Measurements from ENCODE around the gene TMTC2.
"Not testable (repeated sequence)": the region's sequence is repeated elsewhere in the genome, so short reads cannot be mapped to it uniquely, and the experiment has no call there.

TMTC2 gene

DNA sequence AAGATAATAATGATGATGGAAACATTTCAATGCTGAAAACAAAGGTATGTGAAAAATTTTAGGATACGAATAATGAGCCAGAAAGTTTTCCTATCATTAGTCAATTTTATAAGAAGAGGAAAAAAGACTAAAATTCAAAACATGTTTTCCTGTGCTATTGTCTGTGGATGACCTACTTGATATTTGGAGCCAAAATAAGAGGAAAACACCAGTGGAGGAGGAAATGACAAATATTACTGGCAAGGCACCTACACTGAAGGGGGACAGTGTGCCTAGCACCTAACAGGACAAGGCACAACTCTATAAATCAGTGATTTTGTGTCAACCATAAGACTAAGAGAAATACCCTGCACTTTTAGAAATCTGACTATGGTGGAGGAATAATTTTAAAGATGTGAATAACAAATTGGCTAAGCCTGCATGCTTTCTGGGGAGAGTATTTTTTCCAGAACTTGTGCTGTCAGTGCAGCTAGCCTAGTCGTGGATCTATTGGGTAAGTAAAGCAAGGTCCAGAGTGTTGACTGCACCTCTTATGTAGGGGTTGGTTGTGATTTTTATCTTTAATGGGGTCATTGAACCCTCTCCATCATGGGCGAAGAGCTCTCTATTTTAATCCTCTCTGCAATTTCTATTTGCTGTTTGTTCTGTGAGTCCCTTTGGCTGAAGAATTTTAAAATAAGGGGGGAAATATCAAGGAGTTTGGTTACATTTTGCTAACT lies 398.0 kb downstream of the TMTC2 start:
- no peak for DNase-seq (ENCODE audit: low read depth)

DNA sequence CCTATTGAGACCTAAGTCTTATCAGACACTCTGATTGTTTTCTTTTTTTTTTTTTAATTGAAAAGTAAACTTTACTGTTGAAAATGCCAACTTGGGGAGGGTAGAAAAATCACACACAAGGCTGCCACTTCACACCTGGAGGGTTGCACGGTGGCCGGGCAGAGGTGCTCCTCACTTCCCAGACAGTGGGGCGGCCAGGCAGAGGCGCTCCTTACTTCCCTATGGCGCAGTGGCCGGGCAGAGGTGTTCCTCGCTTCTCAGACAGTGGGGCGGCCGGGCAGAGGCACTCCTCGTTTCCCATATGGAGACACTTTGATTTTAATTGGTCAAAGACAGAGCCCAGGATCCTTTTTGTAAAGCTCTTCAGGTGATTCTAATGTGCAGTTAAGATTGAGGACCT lies 399.3 kb downstream of the TMTC2 start:
- no peak for DNase-seq (ENCODE audit: low read depth)

DNA sequence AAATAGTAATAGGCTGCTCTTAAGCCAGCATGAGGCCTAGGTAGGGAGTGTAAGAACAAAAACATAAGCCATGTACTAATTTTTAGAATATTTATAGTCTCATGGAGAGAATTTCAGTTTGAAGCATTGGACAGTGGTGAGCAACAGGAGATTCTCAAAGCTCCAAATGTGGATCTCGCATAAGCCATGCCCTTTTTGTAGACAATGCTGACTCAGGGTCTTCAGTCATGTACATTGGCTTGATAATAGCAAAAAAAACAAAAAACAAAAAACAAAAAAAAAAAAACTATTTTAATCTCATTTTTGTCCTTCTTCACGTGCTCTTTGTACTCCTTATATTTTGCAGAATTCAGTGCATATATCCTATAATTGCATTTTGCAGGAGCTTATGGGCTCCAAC lies 402.9 kb downstream of the TMTC2 start:
- no peak for DNase-seq (ENCODE audit: low read depth)

DNA sequence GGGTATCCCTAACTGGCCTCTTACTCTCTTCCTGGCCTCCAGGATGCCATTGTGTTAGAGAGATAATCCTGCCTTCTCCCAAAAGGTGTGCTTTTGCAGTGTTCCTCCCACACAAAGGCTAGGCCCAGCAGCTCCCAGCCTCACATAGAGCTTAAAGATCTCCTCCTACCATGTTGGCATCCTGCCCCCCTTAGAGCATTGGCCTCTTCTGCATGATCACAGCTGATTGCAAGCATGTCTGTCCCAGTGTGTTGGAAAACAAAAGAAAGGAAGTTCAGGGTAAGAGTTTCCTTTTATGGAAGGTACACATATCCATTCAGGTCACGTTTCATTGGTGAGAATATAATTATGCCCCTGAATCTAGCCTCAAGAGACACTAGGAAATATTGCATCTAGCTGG lies 405.4 kb downstream of the TMTC2 start:
- DNase-seq (ENCODE audit: low read depth): no peak

GRCh38 chr12:83092606-83093005 lies 405.9 kb downstream of the TMTC2 start:
- DNase-seq (ENCODE audit: low read depth): no peak

- no peak for DNase-seq (ENCODE audit: low read depth)
These were observed 406.7 kb downstream of the TMTC2 start for GRCh38 chr12:83093426-83093825.

GRCh38 chr12:83097643-83098342 lies 411.1 kb downstream of the TMTC2 start:
- DNase-seq (ENCODE audit: low read depth): no peak

GRCh38 chr12:83099436-83099835 lies 412.7 kb downstream of the TMTC2 start:
- DNase-seq (ENCODE audit: low read depth): no peak

DNA sequence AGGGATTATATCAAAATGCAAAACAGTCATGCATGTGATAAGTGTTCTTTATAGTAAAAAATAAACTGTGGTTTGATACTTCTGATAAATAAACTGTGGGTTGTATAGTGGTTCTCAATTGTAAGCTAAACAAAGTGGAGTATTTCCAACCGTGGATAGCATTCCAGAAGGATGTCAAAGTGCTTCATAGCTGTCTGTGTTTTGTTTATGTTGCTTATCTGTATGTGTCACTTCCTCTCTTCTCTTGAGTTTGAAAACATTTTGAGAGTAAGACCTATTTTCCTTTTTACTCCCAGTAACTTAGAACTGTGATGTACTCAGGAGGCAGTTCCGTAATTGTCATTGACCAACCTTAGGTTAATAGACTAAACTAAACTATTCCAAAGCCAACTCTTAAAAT lies 415.8 kb downstream of the TMTC2 start:
- no peak for DNase-seq (ENCODE audit: low read depth)

GRCh38 chr12:83106873-83107272 lies 420.2 kb downstream of the TMTC2 start:
- no peak for DNase-seq (ENCODE audit: low read depth)

DNA sequence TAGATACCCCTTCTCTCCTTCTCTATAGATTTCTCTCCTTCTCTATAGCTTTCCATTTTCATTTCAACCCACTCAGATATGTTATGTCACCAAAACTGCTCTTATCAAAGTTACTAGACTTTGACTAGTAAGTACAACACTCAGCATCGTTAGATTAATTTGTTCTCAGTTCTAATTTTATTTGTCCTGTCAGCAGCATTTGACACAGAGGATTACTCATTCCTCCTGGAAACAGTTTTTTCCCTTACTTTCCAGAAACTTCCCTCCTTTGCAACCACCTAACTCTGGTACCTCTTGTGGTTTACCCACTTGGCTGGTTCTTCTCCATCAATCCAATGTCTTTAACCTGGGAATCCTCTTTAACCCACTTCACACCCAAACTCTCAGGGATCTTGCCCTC lies 423.7 kb downstream of the TMTC2 start:
- DNase-seq (ENCODE audit: low read depth): no peak

GRCh38 chr12:83113945-83114344 lies 427.2 kb downstream of the TMTC2 start:
- DNase-seq (ENCODE audit: low read depth): no peak

- no peak for DNase-seq (ENCODE audit: low read depth)
These were observed 428.3 kb downstream of the TMTC2 start for GRCh38 chr12:83114966-83115365.

DNA sequence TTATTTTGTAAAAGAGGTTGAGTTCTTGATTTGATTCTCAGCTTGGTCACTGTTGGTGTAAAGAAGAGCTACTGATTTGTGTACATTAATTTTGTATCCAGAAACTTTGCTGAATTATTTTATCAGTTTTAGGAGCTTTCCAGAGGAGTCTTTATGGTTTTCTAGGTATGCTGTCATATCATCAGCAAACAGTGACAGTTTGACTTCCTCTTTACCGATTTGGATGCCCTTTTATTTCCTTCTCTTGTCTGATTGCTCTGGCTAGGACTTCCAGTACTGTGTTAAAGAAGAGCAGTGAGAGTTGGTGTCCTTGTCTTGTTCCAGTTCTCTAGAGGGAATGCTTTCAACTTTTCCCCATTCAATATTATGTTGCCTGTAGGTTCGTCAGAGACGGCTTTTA lies 431.2 kb downstream of the TMTC2 start:
- DNase-seq (ENCODE audit: low read depth): not testable (repeated sequence)

GRCh38 chr12:83121897-83122622 lies 435.4 kb downstream of the TMTC2 start:
- DNase-seq (ENCODE audit: low read depth): no peak

DNA sequence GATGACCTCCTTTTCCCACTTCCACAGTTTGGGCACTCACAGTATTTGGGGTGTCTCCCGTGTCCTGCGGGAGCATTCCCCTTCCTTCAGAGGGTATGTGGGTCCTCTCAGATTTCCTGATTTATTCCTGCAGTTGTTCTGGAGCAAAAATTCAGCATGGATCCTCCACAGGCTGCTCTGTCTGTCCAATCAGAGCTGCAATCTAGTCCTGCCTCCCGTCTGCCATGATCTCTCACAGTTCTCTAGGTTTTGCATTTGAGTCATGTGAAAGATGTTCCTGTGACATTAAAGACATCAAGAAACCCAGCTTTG lies 435.9 kb downstream of the TMTC2 start:
- DNase-seq (ENCODE audit: low read depth): no peak

GRCh38 chr12:83123039-83123438 lies 436.3 kb downstream of the TMTC2 start:
- DNase-seq (ENCODE audit: low read depth): no peak

GRCh38 chr12:83128540-83128939 lies 441.8 kb downstream of the TMTC2 start:
- no peak for DNase-seq (ENCODE audit: low read depth)

- no peak for DNase-seq (ENCODE audit: low read depth)
These were observed 443.5 kb downstream of the TMTC2 start for GRCh38 chr12:83130178-83130577.

GRCh38 chr12:83132360-83132759 lies 445.7 kb downstream of the TMTC2 start:
- DNase-seq (ENCODE audit: low read depth): no peak

DNA sequence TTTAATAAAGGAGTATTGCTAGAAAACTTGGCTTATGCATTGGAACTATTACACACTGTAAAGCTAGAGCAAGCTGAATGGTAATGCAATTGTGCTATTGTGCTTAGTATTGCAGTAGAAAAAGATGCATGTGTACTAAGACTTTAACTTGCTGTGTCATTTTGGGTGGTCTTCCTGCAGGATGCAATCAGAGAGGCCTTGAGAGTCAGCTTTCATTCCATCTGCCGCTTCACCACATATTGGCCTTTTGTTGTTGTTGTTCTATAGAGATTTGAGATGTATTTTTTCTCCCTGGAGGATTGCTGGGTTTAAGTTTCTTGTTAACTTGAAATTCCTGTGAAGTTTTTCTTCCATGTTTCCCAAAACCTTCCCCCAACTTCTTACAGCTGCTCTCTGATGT lies 449.7 kb downstream of the TMTC2 start:
- DNase-seq (ENCODE audit: low read depth): no peak

DNA sequence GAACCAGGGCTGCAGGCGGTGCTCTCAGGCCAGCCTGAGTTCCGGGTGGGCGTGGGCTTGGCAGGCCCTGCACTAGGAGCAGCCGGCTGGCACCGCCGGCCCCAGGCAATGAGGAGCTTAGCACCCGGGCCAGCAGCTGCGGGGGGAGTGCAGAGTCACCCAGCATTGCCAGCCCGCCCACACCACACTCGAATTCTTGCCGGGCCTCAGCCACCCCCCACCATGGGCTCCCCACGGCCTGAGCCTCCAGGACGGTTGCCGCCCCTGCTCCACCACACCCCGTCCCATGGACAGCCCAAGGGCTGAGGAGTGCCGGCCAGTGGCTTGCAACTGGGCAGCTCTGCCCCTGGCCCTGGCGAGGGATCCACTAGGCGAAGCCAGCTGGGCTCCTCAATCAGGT lies 453.4 kb downstream of the TMTC2 start:
- no peak for DNase-seq (ENCODE audit: low read depth)

GRCh38 chr12:83141460-83141994 lies 454.8 kb downstream of the TMTC2 start:
- DNase-seq (ENCODE audit: low read depth): no peak

Data from T-helper 22 cell (primary cell).